ENCODE results near the gene FAM110C.

FAM110C gene

GRCh38 chr2:10222-10875 is 36.0 kb downstream of the FAM110C start:
- TF ChIP-seq, protein P1, sequence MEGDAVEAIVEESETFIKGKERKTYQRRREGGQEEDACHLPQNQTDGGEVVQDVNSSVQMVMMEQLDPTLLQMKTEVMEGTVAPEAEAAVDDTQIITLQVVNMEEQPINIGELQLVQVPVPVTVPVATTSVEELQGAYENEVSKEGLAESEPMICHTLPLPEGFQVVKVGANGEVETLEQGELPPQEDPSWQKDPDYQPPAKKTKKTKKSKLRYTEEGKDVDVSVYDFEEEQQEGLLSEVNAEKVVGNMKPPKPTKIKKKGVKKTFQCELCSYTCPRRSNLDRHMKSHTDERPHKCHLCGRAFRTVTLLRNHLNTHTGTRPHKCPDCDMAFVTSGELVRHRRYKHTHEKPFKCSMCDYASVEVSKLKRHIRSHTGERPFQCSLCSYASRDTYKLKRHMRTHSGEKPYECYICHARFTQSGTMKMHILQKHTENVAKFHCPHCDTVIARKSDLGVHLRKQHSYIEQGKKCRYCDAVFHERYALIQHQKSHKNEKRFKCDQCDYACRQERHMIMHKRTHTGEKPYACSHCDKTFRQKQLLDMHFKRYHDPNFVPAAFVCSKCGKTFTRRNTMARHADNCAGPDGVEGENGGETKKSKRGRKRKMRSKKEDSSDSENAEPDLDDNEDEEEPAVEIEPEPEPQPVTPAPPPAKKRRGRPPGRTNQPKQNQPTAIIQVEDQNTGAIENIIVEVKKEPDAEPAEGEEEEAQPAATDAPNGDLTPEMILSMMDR (IDR thresholded peaks at IDR 0.05; ENCODE audit: control extremely low read depth, extremely low read depth, low read depth, missing control alignments), result no peak
- ChIA-PET POLR2A (no interaction called here), CTCF (no interaction called here)
- no peak for DNase-seq (ENCODE audit: extremely low spot score)
